Inferior parietal cortex (tissue), 1 donor: ENCODE results near the gene LRCOL1.

Experiments
- DNase-seq: peaks from one replicate; pipeline ENCODE4 v3.0.0-alpha.2; 2016; ENCODE audit errors: extremely low spot score

LRCOL1 gene

GRCh38 chr12:132563911-132564310 is 46.5 kb downstream of the LRCOL1 start:
- no peak for DNase-seq

- no peak for DNase-seq
Measured at GRCh38 chr12:132562489-132563021, 47.8 kb downstream of the LRCOL1 start.

- DNase-seq = no peak
Measured at GRCh38 chr12:132561427-132562156, 48.8 kb downstream of the LRCOL1 start.

- peak; percentile 29 for DNase-seq
Measured at GRCh38 chr12:132560614-132561426, 49.6 kb downstream of the LRCOL1 start.

GRCh38 chr12:132560364-132560613 is 50.1 kb downstream of the LRCOL1 start:
- DNase-seq = no peak

GRCh38 chr12:132559652-132560363 is 50.6 kb downstream of the LRCOL1 start:
- DNase-seq = peak; percentile 6

- no peak for DNase-seq
Measured at GRCh38 chr12:132558861-132559623, 51.3 kb downstream of the LRCOL1 start.

- no peak for DNase-seq
Measured at GRCh38 chr12:132558042-132558856, 52.1 kb downstream of the LRCOL1 start.

GRCh38 chr12:132557291-132558015 is 52.9 kb downstream of the LRCOL1 start:
- no peak for DNase-seq

- DNase-seq = no peak
Measured at GRCh38 chr12:132556801-132557200, 53.6 kb downstream of the LRCOL1 start.

- no peak for DNase-seq
Measured at GRCh38 chr12:132556216-132556615, 54.2 kb downstream of the LRCOL1 start.

GRCh38 chr12:132555686-132556085 is 54.7 kb downstream of the LRCOL1 start:
- no peak for DNase-seq

GRCh38 chr12:132554845-132555630 is 55.3 kb downstream of the LRCOL1 start:
- no peak for DNase-seq
